H1 (cell line): ENCODE results near the gene DCLRE1B. TPM values are rescaled to one million over a fixed set of nuclear protein-coding genes. Genes with fewer than 3 reads are reported as not detected.

ENCODE experiments used
- CTCF ChIA-PET: fragments of 300-600 bp; sonication (Branson Sonifier 250); formaldehyde crosslinking; loops from one replicate; lab custom pipeline; 2021; ENCODE audit not compliant: partially characterized antibody; lab: Charles Lee
- POLR2A ChIA-PET: fragments of 300-600 bp; sonication (Branson Sonifier 250); formaldehyde crosslinking; loops from one replicate; lab custom pipeline; 2021; ENCODE audit warnings: inconsistent platforms; ENCODE audit not compliant: partially characterized antibody; lab: Charles Lee
- DNase-seq, 2 experiments: peaks; one replicate each; pipeline versions ENCODE4 v3.0.0 to v3.0.0-alpha.2; 2010 to 2022; ENCODE audit warnings: low spot score in 2 of 2, low read depth in 1 of 2, mixed read lengths in 1 of 2
- FAIRE-seq: peaks from 2 replicates; lab custom pipeline; 2011; peaks lifted over from hg19 to GRCh38; lab: Jason Lieb, UNC
- H2AFZ ChIP-seq: 2 replicates; pipeline ENCODE4 v1.8.1; 2012; ENCODE audit warnings: low read length, inconsistent platforms
- H2AK5ac ChIP-seq: 2 replicates; pipeline ENCODE4 v1.6.1; 2013; ENCODE audit warnings: low read depth, low read length
- H2BK120ac ChIP-seq: replicated peaks from 2 replicates; pipeline ENCODE3; 2013; ENCODE audit warnings: low read depth, low read length, inconsistent platforms
- H2BK12ac ChIP-seq: 2 replicates; pipeline ENCODE4 v1.6.1; 2013; ENCODE audit warnings: low read depth, low read length
- H2BK15ac ChIP-seq: 2 replicates; pipeline ENCODE4 v1.6.1; 2013; ENCODE audit warnings: low read length
- H2BK20ac ChIP-seq: 2 replicates; pipeline ENCODE4 v1.6.1; 2013; ENCODE audit warnings: low read length
- H2BK5ac ChIP-seq: 2 replicates; pipeline ENCODE4 v1.6.1; 2013; ENCODE audit warnings: low read depth, low read length
- H3K14ac ChIP-seq: 2 replicates; pipeline ENCODE4 v1.6.1; 2013; ENCODE audit warnings: inconsistent platforms; ENCODE audit not compliant: insufficient read length
- H3K18ac ChIP-seq: 2 replicates; pipeline ENCODE4 v1.6.1; 2013; ENCODE audit warnings: low read length; ENCODE audit errors: extremely low read depth
- H3K23ac ChIP-seq: 2 replicates; pipeline ENCODE4 v1.6.1; 2013; ENCODE audit warnings: inconsistent platforms; ENCODE audit not compliant: insufficient read length
- H3K23me2 ChIP-seq: 2 replicates; pipeline ENCODE4 v1.6.1; 2013; ENCODE audit warnings: low read depth, low read length
- H3K27ac ChIP-seq: 2 replicates; pipeline ENCODE4 v1.6.1; 2011; ENCODE audit warnings: low read depth, low read length, inconsistent platforms
- H3K27me3 ChIP-seq, 4 experiments: replicated peaks in 1 of 4; 1 replicate in 1 of 4; 2 replicates in 3 of 4; pipeline versions ENCODE4 v1.6.1 to v1.8.1; 2011 to 2013; ENCODE audit warnings: low read length in 3 of 4, mild to moderate bottlenecking in 3 of 4, inconsistent platforms in 2 of 4, mixed read lengths in 2 of 4, moderate library complexity in 1 of 4; ENCODE audit not compliant: control insufficient read depth in 3 of 4, insufficient read depth in 3 of 4; ENCODE audit errors: extremely low read depth in 1 of 4
- H3K36me3 ChIP-seq, 4 experiments: 2 replicates each; pipeline versions ENCODE4 v1.6.1 to v1.8.1; 2011 to 2013; ENCODE audit warnings: mild to moderate bottlenecking in 4 of 4, low read length in 3 of 4, moderate library complexity in 2 of 4, control low read depth in 1 of 4, inconsistent platforms in 1 of 4; ENCODE audit not compliant: insufficient read depth in 4 of 4, control insufficient read depth in 2 of 4
- H3K4ac ChIP-seq: replicated peaks from 2 replicates; pipeline ENCODE3; 2013; ENCODE audit warnings: low read length, low read depth, mixed read lengths, inconsistent platforms; ENCODE audit not compliant: insufficient read length
- H3K4me1 ChIP-seq, 4 experiments: replicated peaks in 1 of 4; 1 replicate in 1 of 4; 2 replicates in 3 of 4; pipeline versions ENCODE4 v1.6.1 to v1.8.1; 2011 to 2013; ENCODE audit warnings: low read length in 3 of 4, inconsistent platforms in 2 of 4, mixed read lengths in 1 of 4; ENCODE audit not compliant: insufficient read depth in 4 of 4, control insufficient read depth in 3 of 4
- H3K4me2 ChIP-seq, 2 experiments: 2 replicates each; pipeline versions ENCODE4 v1.6.1 to v1.8.1; 2011 to 2013; ENCODE audit warnings: low read depth in 2 of 2, low read length in 2 of 2, control low read depth in 1 of 2, inconsistent platforms in 1 of 2, mild to moderate bottlenecking in 1 of 2; ENCODE audit not compliant: insufficient read depth in 1 of 2
- H3K4me3 ChIP-seq, 4 experiments: fragments of 200-600, 300-600 bp in 1 of 4; sonication (generic), shearing (Covaris generic), sonication (Bioruptor Twin) in 1 of 4; 2 replicates each; pipeline versions ENCODE4 v1.5.1 to v1.8.1; 2011 to 2016; ENCODE audit warnings: low read length in 4 of 4, low read depth in 3 of 4, control low read depth in 2 of 4, inconsistent platforms in 2 of 4, mild to moderate bottlenecking in 2 of 4, mixed read lengths in 1 of 4, moderate library complexity in 1 of 4; ENCODE audit not compliant: insufficient read depth in 2 of 4; ENCODE audit errors: extremely low read depth in 1 of 4
- H3K56ac ChIP-seq: replicated peaks from 2 replicates; pipeline ENCODE3; 2013; ENCODE audit warnings: low read depth, mild to moderate bottlenecking, mixed read lengths, low read length, inconsistent platforms; ENCODE audit not compliant: insufficient read length
- H3K79me1 ChIP-seq: 2 replicates; pipeline ENCODE4 v1.6.1; 2013; ENCODE audit warnings: low read depth, low read length, control low read depth
- H3K79me2 ChIP-seq, 2 experiments: 2 replicates each; pipeline versions ENCODE4 v1.6.1 to v1.8.1; 2012 to 2013; ENCODE audit warnings: low read length in 2 of 2, mild to moderate bottlenecking in 2 of 2, inconsistent platforms in 1 of 2; ENCODE audit not compliant: insufficient read depth in 2 of 2, control insufficient read depth in 1 of 2
- H3K9ac ChIP-seq, 4 experiments: replicated peaks in 1 of 4; 1 replicate in 1 of 4; 2 replicates in 3 of 4; pipeline versions ENCODE4 v1.6.1 to v1.8.1; 2011 to 2013; ENCODE audit warnings: low read depth in 3 of 4, low read length in 3 of 4, control low read depth in 2 of 4, mild to moderate bottlenecking in 2 of 4, moderate library complexity in 2 of 4, inconsistent platforms in 1 of 4; ENCODE audit errors: extremely low read depth in 1 of 4
- H3K9me3 ChIP-seq, 2 experiments: 2 replicates each; pipeline versions ENCODE4 v1.6.1 to v1.8.1; 2012 to 2013; ENCODE audit warnings: mild to moderate bottlenecking in 2 of 2, moderate library complexity in 2 of 2, control low read depth in 1 of 2, inconsistent platforms in 1 of 2, low read depth in 1 of 2, low read length in 1 of 2, mixed read lengths in 1 of 2; ENCODE audit not compliant: insufficient read depth in 2 of 2
- H4K20me1 ChIP-seq, 2 experiments: replicated peaks in 1 of 2; 2 replicates each; pipeline versions ENCODE3 to v1.8.1; 2011 to 2013; ENCODE audit warnings: inconsistent platforms in 2 of 2, low read length in 2 of 2, mild to moderate bottlenecking in 1 of 2; ENCODE audit not compliant: insufficient read depth in 2 of 2, control insufficient read depth in 1 of 2
- H4K5ac ChIP-seq: 2 replicates; pipeline ENCODE4 v1.6.1; 2013; ENCODE audit warnings: low read length, low read depth, mixed read lengths, inconsistent platforms; ENCODE audit not compliant: insufficient read length
- H4K8ac ChIP-seq: 2 replicates; pipeline ENCODE4 v1.8.0; 2013; ENCODE audit warnings: mild to moderate bottlenecking, moderate library complexity, low read length, inconsistent platforms; ENCODE audit not compliant: insufficient read depth; ENCODE audit errors: extremely low read depth
- H4K91ac ChIP-seq: replicated peaks from 2 replicates; pipeline ENCODE3; 2013; ENCODE audit warnings: low read length, mixed read lengths, inconsistent platforms; ENCODE audit not compliant: insufficient read length
- ASH2L ChIP-seq: fragments of 200-600, 300-600 bp; sonication (generic); IDR thresholded peaks from one replicate; pipeline ENCODE4 v1.7.1; 2017; ENCODE audit warnings: low read length
- CHD1 ChIP-seq: IDR thresholded peaks from 2 replicates; pipeline ENCODE4 v1.6.1; 2012; ENCODE audit warnings: low read depth, low read length, improper control_type of control experiment
- CHD2 ChIP-seq: IDR thresholded peaks from 2 replicates; pipeline ENCODE4 v1.6.1; 2012; ENCODE audit warnings: low read length, improper control_type of control experiment
- GTF2F1 ChIP-seq: IDR thresholded peaks from 2 replicates; pipeline ENCODE4 v1.6.1; 2012; ENCODE audit warnings: low read depth, low read length, improper control_type of control experiment, borderline replicate concordance
- KDM1A ChIP-seq: fragments of 200-600, 300-600 bp; sonication (generic); IDR thresholded peaks from 2 replicates; pipeline ENCODE4 v1.7.1; 2016; ENCODE audit warnings: mild to moderate bottlenecking, low read length, borderline replicate concordance
- KDM4A ChIP-seq: IDR thresholded peaks from one replicate; pipeline ENCODE4 v1.7.1; 2012; ENCODE audit warnings: low read depth, mild to moderate bottlenecking, moderate library complexity, low read length, inconsistent platforms; ENCODE audit not compliant: severe bottlenecking
- MAX ChIP-seq: IDR thresholded peaks from 2 replicates; pipeline ENCODE4 v1.6.1; 2012; ENCODE audit warnings: inconsistent platforms
- POU5F1 ChIP-seq: IDR thresholded peaks from 2 replicates; pipeline ENCODE4 v1.6.1; 2011; ENCODE audit warnings: low read depth, mild to moderate bottlenecking, low read length, moderate library complexity
- SAP30 ChIP-seq: fragments of 300-600 bp; sonication (generic); IDR thresholded peaks from 2 replicates; pipeline ENCODE4 v1.7.1; 2012; ENCODE audit warnings: low read length, moderate library complexity, mild to moderate bottlenecking, inconsistent platforms; ENCODE audit not compliant: insufficient read depth, insufficient replicate concordance
- SRF ChIP-seq: IDR thresholded peaks from 2 replicates; pipeline ENCODE4 v1.6.1; 2011; ENCODE audit warnings: mild to moderate bottlenecking, low read depth, low read length, moderate library complexity
- TAF7 ChIP-seq: optimal IDR thresholded peaks from 2 replicates; pipeline ENCODE3; 2011; ENCODE audit warnings: low read depth, mild to moderate bottlenecking, inconsistent platforms, low read length, moderate library complexity, borderline replicate concordance
- TCF12 ChIP-seq: IDR thresholded peaks from 2 replicates; pipeline ENCODE4 v1.6.1; 2011; ENCODE audit warnings: low read depth, mild to moderate bottlenecking, low read length
- polyA plus RNA-seq, 7 experiments: library from polyadenylated mRNA; depleted of rRNA in 3 of 7; stranded (reverse) in 5 of 7; unstranded in 2 of 7; fragments of >200 nt in 5 of 7; fragments of 200-250 nt in 2 of 7; gene quantifications; 1 replicate in 5 of 7; 2 replicates in 1 of 7; 4 replicates in 1 of 7; pipeline versions ENCODE4 v1.2.1 to v1.2.3, GENCODE V29; 2011 to 2013; ENCODE audit warnings: missing spikeins in 2 of 7, mixed read lengths in 2 of 7
- total RNA-seq: library from RNA; stranded (reverse); fragmentation: NEBNext Ultra II Directional; extraction: Animal tissue kit (Norgen Biotek cat#: 25700); gene quantifications from 2 replicates; pipeline ENCODE4 v1.2.1, GENCODE V29; 2021

DCLRE1B gene
- total and polyA plus RNA-seq, 2 of the 8 experiments (the other 6 are each of a cell fraction or from before 2014, with no cell fraction given) = 5.5 to 11.0 TPM

- POLR2A ChIA-PET = no interaction called here
- H3K23ac ChIP-seq = no peak overlapping the region
- H3K4me2 ChIP-seq = no peak overlapping the region
- H2AK5ac ChIP-seq = no peak overlapping the region
- no peak overlapping the region for H3K4me3 ChIP-seq
- H3K36me3 ChIP-seq = peaks cover 5 to 22% (median 6%) of the 10 kb centered on the region in 4 experiments
- no peaks in the 10 kb centered on the region for H3K23me2 ChIP-seq
- no peak overlapping the region for H4K5ac ChIP-seq
- no peak for FAIRE-seq
- TF ChIP-seq KDM4A = no peak
- no peak for TF ChIP-seq CHD2
- TF ChIP-seq ASH2L = no peak
- no peak for TF ChIP-seq GTF2F1
- TF ChIP-seq TAF7 = no peak
- no peak for TF ChIP-seq KDM1A
- TF ChIP-seq CHD1 = no peak
- TF ChIP-seq SRF = no peak
- TF ChIP-seq MAX = no peak
- TF ChIP-seq SAP30 = no peak
- TF ChIP-seq POU5F1 = no peak
- no peak for TF ChIP-seq TCF12
- TF ChIP-seq, all 59 proteins: peak for 0
- Histone ChIP-seq H2BK12ac (no peak overlapping the region), H3K79me2 (peaks cover 3 to 51% of the 10 kb centered on the region in 2 experiments), H3K79me1 (peaks cover 2% of the 10 kb centered on the region), H4K91ac (no peak overlapping the region), H2AFZ (no peak overlapping the region), H3K14ac (no peak overlapping the region), H3K9me3 (no peaks in the 10 kb centered on the region), H4K8ac (no peak overlapping the region), H3K56ac (no peak overlapping the region), H2BK120ac (no peak overlapping the region), H3K27ac (no peak overlapping the region), H2BK15ac (no peak overlapping the region), H4K20me1 (peaks cover 1 to 9% of the 10 kb centered on the region in 2 experiments), H3K4me1 (peaks cover 0 to 2% (median 0%) of the 10 kb centered on the region in 4 experiments; a peak in 1 of 7 replicates), H2BK20ac (no peak overlapping the region), H3K9ac (no peak overlapping the region), H3K27me3 (no peaks in the 10 kb centered on the region), H3K4ac (no peak overlapping the region), H2BK5ac (no peak overlapping the region), H3K18ac (no peak overlapping the region)
- DNase-seq = no peak
- CTCF ChIA-PET = interaction anchor here (1.2 kb wide), 1 partner anchor 9 kb away, joined by 3 read pairs; no protein-coding TSS in a partner anchor
Measured at GRCh38 chr1:113942527-113942926, 37.4 kb downstream of the DCLRE1B start.
